ENCODE data around the gene CD8B. TPM values are rescaled to one million over a fixed set of nuclear protein-coding genes. Genes with fewer than 3 reads are reported as not detected.
A peak's percentile ranks its signal among the peaks of the same experiment; 100 is the strongest.

CD8B gene
- total RNA-seq, 5 donors from 2014 or later (not counting 1 experiment from before 2014, with no cell fraction given): 50.8 to 206 (median 117) TPM

- H3K9me3 Mint-ChIP-seq: no peaks in the 10 kb centered on the region
- CTCF ChIA-PET: interaction anchor here (0.5 to 2.3 kb wide), 5 partner anchors 21 to 1283 kb away, joined by 3 to 6 read pairs (median 5); no protein-coding TSS in a partner anchor
- H3K36me3 Mint-ChIP-seq: no peaks in the 10 kb centered on the region
- peak overlapping the region; percentile 84 to 85 for H3K27ac Mint-ChIP-seq
- Histone ChIP-seq H3K27ac (ENCODE audit: low read length) (peak overlapping the region; percentile 99), H3K4me3 (ENCODE audit: control insufficient read depth in 1 of 2, extremely low read depth in 1 of 2, low read length in 1 of 2) (peak overlapping the region in 1 of 2 donors; percentile 21), H3K27me3 (replicated peaks in 1 of 2; ENCODE audit: control insufficient read depth in 2 of 2, extremely low read depth in 1 of 2, insufficient read depth in 2 of 2, low read length in 1 of 2) (peaks cover 3 to 25% of the 10 kb centered on the region in 2 experiments), H3K4me1 (ENCODE audit: control insufficient read depth in 1 of 2, extremely low read depth in 1 of 2, insufficient read depth in 2 of 2, low read length in 2 of 2) (peaks cover under 1 to 70% of the 10 kb centered on the region in 2 experiments), H3K36me3 (ENCODE audit: control insufficient read depth in 2 of 2, extremely low read depth in 1 of 2, insufficient read depth in 1 of 2, low read length in 1 of 2) (peaks cover 0 to 25% of the 10 kb centered on the region in 2 donors), H3K9me3 (no peaks in the 10 kb centered on the region)
- POLR2A ChIA-PET: interaction anchor here (0.7 to 1.4 kb wide), 4 partner anchors 9 to 22 kb away, joined by 4 to 6 read pairs (median 4); no protein-coding TSS in a partner anchor
- 62% methylated on average over 5 of the region's 10 CpGs for WGBS (ENCODE audit: insufficient coverage)
- peaks cover 10 to 28% of the 10 kb centered on the region in 2 donors for H3K27me3 Mint-ChIP-seq
- DNase-seq (peak in 33 of 35 experiments; percentile 23 to 87 (median 62)), ATAC-seq (replicated peaks in 1 of 4) (peak; percentile 47 to 65 (median 50))
- peaks cover 45 to 61% (median 48%) of the 10 kb centered on the region in 3 donors for H3K4me1 Mint-ChIP-seq
- H3K4me3 Mint-ChIP-seq: peak overlapping the region; percentile 40 to 67 (median 64)
Observed at GRCh38 chr2:86786001-86786536, 75.6 kb downstream of the CD8B start.

GRCh38 chr2:86785456-86785855, 76.2 kb downstream of the CD8B start:
- H3K9me3 ChIP-seq: no peaks in the 10 kb centered on the region
- Mint-ChIP-seq H3K4me1 (peaks cover 40 to 58% (median 45%) of the 10 kb centered on the region in 3 donors), H3K27ac (peak overlapping the region; percentile 84 to 85), H3K27me3 (peaks cover 7 to 24% of the 10 kb centered on the region in 2 donors), H3K4me3 (peak overlapping the region; percentile 40 to 67 (median 64)), H3K36me3 (no peaks in the 10 kb centered on the region), H3K9me3 (no peaks in the 10 kb centered on the region)
- ATAC-seq (replicated peaks in 1 of 4): peak; percentile 73 to 80 (median 76)
- H3K36me3 ChIP-seq (ENCODE audit: control insufficient read depth in 2 of 2, extremely low read depth in 1 of 2, insufficient read depth in 1 of 2, low read length in 1 of 2): peaks cover 0 to 25% of the 10 kb centered on the region in 2 donors
- peak overlapping the region; percentile 99 for H3K27ac ChIP-seq (ENCODE audit: low read length)
- peak in 33 of 35 experiments; percentile 50 to 87 (median 71) for DNase-seq
- WGBS (ENCODE audit: insufficient coverage): no CpG with 5 or more reads among the region's 9 CpGs
- ChIA-PET POLR2A (interaction anchor here (0.9 to 1.4 kb wide), 4 partner anchors 12 to 23 kb away, joined by 4 to 6 read pairs (median 4); no protein-coding TSS in a partner anchor), CTCF (interaction anchor here in 1 of 2 donors (0.5 to 2.3 kb wide), 2 partner anchors 21 to 1283 kb away, joined by 6 read pairs; no protein-coding TSS in a partner anchor)
- H3K4me3 ChIP-seq (ENCODE audit: control insufficient read depth in 1 of 2, extremely low read depth in 1 of 2, low read length in 1 of 2): peak overlapping the region in 1 of 2 donors; percentile 21
- H3K27me3 ChIP-seq (replicated peaks in 1 of 2; ENCODE audit: control insufficient read depth in 2 of 2, extremely low read depth in 1 of 2, insufficient read depth in 2 of 2, low read length in 1 of 2): peaks cover 3 to 21% of the 10 kb centered on the region in 2 experiments
- H3K4me1 ChIP-seq (ENCODE audit: control insufficient read depth in 1 of 2, extremely low read depth in 1 of 2, insufficient read depth in 2 of 2, low read length in 2 of 2): peaks cover 0 to 65% of the 10 kb centered on the region in 2 experiments

- Mint-ChIP-seq H3K4me3 (peak overlapping the region in 1 of 3 donors; percentile 24), H3K27me3 (peaks cover 7 to 12% of the 10 kb centered on the region in 2 donors), H3K9me3 (no peaks in the 10 kb centered on the region), H3K36me3 (no peaks in the 10 kb centered on the region), H3K4me1 (peaks cover 35 to 53% (median 38%) of the 10 kb centered on the region in 3 donors), H3K27ac (peak overlapping the region; percentile 37 to 82)
- Histone ChIP-seq H3K4me3 (ENCODE audit: control insufficient read depth in 1 of 2, extremely low read depth in 1 of 2, low read length in 1 of 2) (no peak overlapping the region), H3K27me3 (replicated peaks in 1 of 2; ENCODE audit: control insufficient read depth in 2 of 2, extremely low read depth in 1 of 2, insufficient read depth in 2 of 2, low read length in 1 of 2) (peaks cover 3 to 5% of the 10 kb centered on the region in 2 experiments), H3K4me1 (ENCODE audit: control insufficient read depth in 1 of 2, extremely low read depth in 1 of 2, insufficient read depth in 2 of 2, low read length in 2 of 2) (peaks cover 0 to 51% of the 10 kb centered on the region in 2 experiments), H3K9me3 (no peaks in the 10 kb centered on the region), H3K27ac (ENCODE audit: low read length) (peak overlapping the region; percentile 99), H3K36me3 (ENCODE audit: control insufficient read depth in 2 of 2, extremely low read depth in 1 of 2, insufficient read depth in 1 of 2, low read length in 1 of 2) (peaks cover 0 to 19% of the 10 kb centered on the region in 2 donors)
- peak in 1 of 4 experiments; percentile 8 for ATAC-seq (replicated peaks in 1 of 4)
- 92% methylated on average over 2 of the region's 8 CpGs for WGBS (ENCODE audit: insufficient coverage)
- DNase-seq: peak in 3 of 35 experiments; percentile 15 to 46 (median 24)
- ChIA-PET POLR2A (interaction anchor here in 1 of 2 donors (0.5 to 0.6 kb wide), 2 partner anchors 19 to 106 kb away, joined by 3 read pairs; no protein-coding TSS in a partner anchor), CTCF (interaction anchor here in 1 of 2 donors (1.5 to 2.3 kb wide), 2 partner anchors 12 to 19 kb away, joined by 4 to 6 read pairs; no protein-coding TSS in a partner anchor)
Observed at GRCh38 chr2:86783615-86784339, 77.9 kb downstream of the CD8B start.

GRCh38 chr2:86782748-86783147, 78.9 kb downstream of the CD8B start:
- H3K9me3 Mint-ChIP-seq: no peaks in the 10 kb centered on the region
- peaks cover 31 to 48% (median 36%) of the 10 kb centered on the region in 3 donors for H3K4me1 Mint-ChIP-seq
- H3K36me3 ChIP-seq (ENCODE audit: control insufficient read depth in 2 of 2, extremely low read depth in 1 of 2, insufficient read depth in 1 of 2, low read length in 1 of 2): peaks cover 4 to 9% of the 10 kb centered on the region in 2 donors
- H3K27me3 ChIP-seq (replicated peaks in 1 of 2; ENCODE audit: control insufficient read depth in 2 of 2, extremely low read depth in 1 of 2, insufficient read depth in 2 of 2, low read length in 1 of 2): no peaks in the 10 kb centered on the region
- no peaks in the 10 kb centered on the region for H3K9me3 ChIP-seq
- peak overlapping the region in 1 of 2 donors; percentile 82 for H3K27ac Mint-ChIP-seq
- H3K36me3 Mint-ChIP-seq: no peaks in the 10 kb centered on the region
- H3K27ac ChIP-seq (ENCODE audit: low read length): peak overlapping the region; percentile 99
- 83% methylated on average over 5 of the region's 7 CpGs for WGBS (ENCODE audit: insufficient coverage)
- no peak overlapping the region for H3K4me3 Mint-ChIP-seq
- CTCF ChIA-PET: interaction anchor here in 1 of 2 donors (0.7 to 1.5 kb wide), 2 partner anchors 11 to 25 kb away, joined by 3 to 4 read pairs; no protein-coding TSS in a partner anchor
- POLR2A ChIA-PET: interaction anchor here in 1 of 2 donors (0.6 kb wide), 1 partner anchor 10 kb away, joined by 3 read pairs; no protein-coding TSS in a partner anchor
- peaks cover 3% of the 10 kb centered on the region in 2 donors for H3K27me3 Mint-ChIP-seq
- H3K4me3 ChIP-seq (ENCODE audit: control insufficient read depth in 1 of 2, extremely low read depth in 1 of 2, low read length in 1 of 2): no peak overlapping the region
- no peak for ATAC-seq (replicated peaks in 1 of 4)
- H3K4me1 ChIP-seq (ENCODE audit: control insufficient read depth in 1 of 2, extremely low read depth in 1 of 2, insufficient read depth in 2 of 2, low read length in 2 of 2): peaks cover 0 to 45% of the 10 kb centered on the region in 2 experiments
- no peak for DNase-seq

GRCh38 chr2:86781363-86781762, 80.3 kb downstream of the CD8B start:
- Mint-ChIP-seq H3K36me3 (peaks cover 8% of the 10 kb centered on the region), H3K27me3 (no peaks in the 10 kb centered on the region), H3K4me1 (peaks cover 25 to 40% (median 30%) of the 10 kb centered on the region in 3 donors), H3K27ac (peak overlapping the region in 1 of 2 donors; percentile 61), H3K9me3 (no peaks in the 10 kb centered on the region), H3K4me3 (no peak overlapping the region)
- no peak overlapping the region for H3K4me3 ChIP-seq (ENCODE audit: control insufficient read depth in 1 of 2, extremely low read depth in 1 of 2, low read length in 1 of 2)
- H3K9me3 ChIP-seq: no peaks in the 10 kb centered on the region
- CTCF ChIA-PET: interaction anchor here in 1 of 2 donors (1.5 kb wide), 1 partner anchor 10 kb away, joined by 5 read pairs; no protein-coding TSS in a partner anchor
- peaks cover 4 to 11% of the 10 kb centered on the region in 2 donors for H3K36me3 ChIP-seq (ENCODE audit: control insufficient read depth in 2 of 2, extremely low read depth in 1 of 2, insufficient read depth in 1 of 2, low read length in 1 of 2)
- POLR2A ChIA-PET: no interaction called here
- DNase-seq: no peak
- H3K27ac ChIP-seq (ENCODE audit: low read length): no peak overlapping the region
- H3K27me3 ChIP-seq (replicated peaks in 1 of 2; ENCODE audit: control insufficient read depth in 2 of 2, extremely low read depth in 1 of 2, insufficient read depth in 2 of 2, low read length in 1 of 2): no peaks in the 10 kb centered on the region
- WGBS (ENCODE audit: insufficient coverage): no CpG with 5 or more reads among the region's 9 CpGs
- peaks cover 0 to 32% of the 10 kb centered on the region in 2 experiments for H3K4me1 ChIP-seq (ENCODE audit: control insufficient read depth in 1 of 2, extremely low read depth in 1 of 2, insufficient read depth in 2 of 2, low read length in 2 of 2)
- ATAC-seq (replicated peaks in 1 of 4): no peak

Data from T-cell (primary cell).